Mesothelial cell of epicardium (in vitro differentiated cells): ENCODE measurements around the gene GPR18. TPM values are rescaled to one million over a fixed set of nuclear protein-coding genes. Genes with fewer than 3 reads are reported as not detected.

ENCODE experiments used
- DNase-seq, 2 experiments: peaks; one replicate each; pipeline ENCODE4 v3.0.0; 2021; ENCODE audit warnings: low spot score in 2 of 2; ENCODE audit not compliant: unreplicated experiment in 2 of 2
- H3K27ac Mint-ChIP-seq: 2 replicates; pipeline ENCODE4 v1.8.0; 2021; ENCODE audit warnings: mixed read lengths
- H3K27me3 Mint-ChIP-seq: 2 replicates; pipeline ENCODE4 v1.8.0; 2021; ENCODE audit warnings: low read depth, mixed read lengths
- H3K36me3 Mint-ChIP-seq: 2 replicates; pipeline ENCODE4 v1.8.0; 2021; ENCODE audit warnings: mixed read lengths
- H3K4me1 Mint-ChIP-seq: 2 replicates; pipeline ENCODE4 v1.8.0; 2021; ENCODE audit warnings: mixed read lengths
- H3K4me3 Mint-ChIP-seq: 2 replicates; pipeline ENCODE4 v1.8.0; 2021; ENCODE audit warnings: mild to moderate bottlenecking, moderate library complexity, mixed read lengths
- H3K9me3 Mint-ChIP-seq: 2 replicates; pipeline ENCODE4 v1.8.0; 2021; ENCODE audit warnings: mixed read lengths
- total RNA-seq: library from RNA; stranded (reverse); gene quantifications from 3 replicates; pipeline ENCODE4 v1.2.1, GENCODE V29; 2021
- TF ChIP-seq, protein P1 (sequence below): fragments of 200-600 bp; sonication (generic); IDR thresholded peaks from one replicate; pipeline ENCODE4 v1.5.0; 2021; ENCODE audit warnings: antibody characterized with exemption; ENCODE audit not compliant: unreplicated experiment

Gene GPR18
- total RNA-seq, 1 donor from 2014 or later, result not detected

DNA sequence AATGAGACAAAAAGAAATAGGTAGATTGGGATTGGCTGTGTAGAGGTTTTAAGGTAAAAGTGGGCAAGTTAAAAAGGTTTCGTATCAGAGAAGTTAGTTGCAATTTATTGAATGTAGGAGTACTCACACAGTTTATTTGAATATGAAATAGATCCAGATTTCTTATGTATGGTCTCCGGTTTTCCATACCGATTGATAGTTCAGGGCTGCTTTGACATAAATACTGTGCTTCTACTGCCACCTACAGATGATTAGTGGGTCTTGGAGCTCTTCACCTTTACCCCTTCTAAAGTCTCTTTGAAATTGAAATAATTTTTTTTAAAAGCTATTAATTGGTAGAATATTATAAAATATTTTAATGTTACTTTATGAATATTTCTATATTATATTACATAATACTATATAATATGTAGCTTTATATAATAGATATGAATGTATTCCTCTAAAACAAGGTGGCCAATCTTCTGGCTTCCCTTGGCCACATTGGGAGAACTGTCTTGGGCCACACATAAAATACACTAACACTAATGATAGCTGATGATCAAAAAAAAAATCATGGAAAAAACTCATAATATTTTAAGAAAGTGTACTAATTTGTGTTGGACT, 7.7 kb upstream of the GPR18 start:
- no peak overlapping the region for H3K4me3 Mint-ChIP-seq
- no peaks in the 10 kb centered on the region for H3K9me3 Mint-ChIP-seq
- no peaks in the 10 kb centered on the region for H3K4me1 Mint-ChIP-seq
- TF ChIP-seq, protein P1, sequence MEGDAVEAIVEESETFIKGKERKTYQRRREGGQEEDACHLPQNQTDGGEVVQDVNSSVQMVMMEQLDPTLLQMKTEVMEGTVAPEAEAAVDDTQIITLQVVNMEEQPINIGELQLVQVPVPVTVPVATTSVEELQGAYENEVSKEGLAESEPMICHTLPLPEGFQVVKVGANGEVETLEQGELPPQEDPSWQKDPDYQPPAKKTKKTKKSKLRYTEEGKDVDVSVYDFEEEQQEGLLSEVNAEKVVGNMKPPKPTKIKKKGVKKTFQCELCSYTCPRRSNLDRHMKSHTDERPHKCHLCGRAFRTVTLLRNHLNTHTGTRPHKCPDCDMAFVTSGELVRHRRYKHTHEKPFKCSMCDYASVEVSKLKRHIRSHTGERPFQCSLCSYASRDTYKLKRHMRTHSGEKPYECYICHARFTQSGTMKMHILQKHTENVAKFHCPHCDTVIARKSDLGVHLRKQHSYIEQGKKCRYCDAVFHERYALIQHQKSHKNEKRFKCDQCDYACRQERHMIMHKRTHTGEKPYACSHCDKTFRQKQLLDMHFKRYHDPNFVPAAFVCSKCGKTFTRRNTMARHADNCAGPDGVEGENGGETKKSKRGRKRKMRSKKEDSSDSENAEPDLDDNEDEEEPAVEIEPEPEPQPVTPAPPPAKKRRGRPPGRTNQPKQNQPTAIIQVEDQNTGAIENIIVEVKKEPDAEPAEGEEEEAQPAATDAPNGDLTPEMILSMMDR, result no peak
- no peaks in the 10 kb centered on the region for H3K27me3 Mint-ChIP-seq
- DNase-seq, result no peak
- no peak overlapping the region for H3K27ac Mint-ChIP-seq
- H3K36me3 Mint-ChIP-seq, result no peaks in the 10 kb centered on the region

GRCh38 chr13:99265162-99265800, 7.1 kb upstream of the GPR18 start:
- no peak for DNase-seq
- no peaks in the 10 kb centered on the region for H3K36me3 Mint-ChIP-seq
- no peak overlapping the region for H3K4me3 Mint-ChIP-seq
- H3K27ac Mint-ChIP-seq, result no peak overlapping the region
- H3K9me3 Mint-ChIP-seq, result no peaks in the 10 kb centered on the region
- H3K4me1 Mint-ChIP-seq, result no peaks in the 10 kb centered on the region
- TF ChIP-seq, protein P1, result no peak
- H3K27me3 Mint-ChIP-seq, result no peaks in the 10 kb centered on the region

- Mint-ChIP-seq H3K4me1 (no peaks in the 10 kb centered on the region), H3K27ac (no peak overlapping the region), H3K4me3 (no peak overlapping the region), H3K27me3 (no peaks in the 10 kb centered on the region), H3K36me3 (peaks cover 3% of the 10 kb centered on the region), H3K9me3 (no peaks in the 10 kb centered on the region)
- TF ChIP-seq, protein P1, result no peak
- DNase-seq, result no peak
Measured at GRCh38 chr13:99264051-99264450, 5.9 kb upstream of the GPR18 start.

DNA sequence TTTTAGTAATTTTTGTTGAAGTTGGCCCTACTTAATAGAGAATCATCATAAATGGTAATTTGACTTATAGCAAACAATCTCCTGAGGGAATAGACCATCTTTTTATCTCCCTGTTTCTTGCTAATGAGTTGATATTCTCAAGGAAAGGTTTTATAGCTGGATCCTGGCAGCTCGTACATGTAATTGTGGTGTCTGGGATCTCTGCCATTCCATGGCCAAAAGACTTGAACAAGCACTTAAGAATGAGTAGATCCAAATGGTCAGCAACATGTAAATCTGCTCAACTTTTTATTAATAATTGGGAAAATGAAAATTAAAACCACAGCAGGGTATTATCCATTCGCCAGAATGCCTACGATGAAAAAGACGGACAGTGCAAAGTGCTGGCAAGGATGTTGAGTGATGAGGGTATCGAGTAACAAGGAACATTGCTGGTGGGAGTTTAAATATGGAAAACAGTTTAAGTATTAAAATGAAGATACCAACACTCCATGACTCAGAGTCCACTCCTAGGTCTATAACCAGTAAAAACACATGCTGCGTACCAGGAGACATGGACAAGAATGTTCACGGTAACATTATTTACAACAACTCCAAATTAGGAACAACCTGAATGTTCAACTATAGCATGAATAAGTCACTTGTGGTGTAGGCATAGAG, 5.1 kb upstream of the GPR18 start:
- no peaks in the 10 kb centered on the region for H3K9me3 Mint-ChIP-seq
- no peak overlapping the region for H3K27ac Mint-ChIP-seq
- TF ChIP-seq, protein P1, result no peak
- peaks cover 3% of the 10 kb centered on the region for H3K36me3 Mint-ChIP-seq
- no peaks in the 10 kb centered on the region for H3K4me1 Mint-ChIP-seq
- no peak overlapping the region for H3K4me3 Mint-ChIP-seq
- DNase-seq, result no peak
- no peaks in the 10 kb centered on the region for H3K27me3 Mint-ChIP-seq

DNA sequence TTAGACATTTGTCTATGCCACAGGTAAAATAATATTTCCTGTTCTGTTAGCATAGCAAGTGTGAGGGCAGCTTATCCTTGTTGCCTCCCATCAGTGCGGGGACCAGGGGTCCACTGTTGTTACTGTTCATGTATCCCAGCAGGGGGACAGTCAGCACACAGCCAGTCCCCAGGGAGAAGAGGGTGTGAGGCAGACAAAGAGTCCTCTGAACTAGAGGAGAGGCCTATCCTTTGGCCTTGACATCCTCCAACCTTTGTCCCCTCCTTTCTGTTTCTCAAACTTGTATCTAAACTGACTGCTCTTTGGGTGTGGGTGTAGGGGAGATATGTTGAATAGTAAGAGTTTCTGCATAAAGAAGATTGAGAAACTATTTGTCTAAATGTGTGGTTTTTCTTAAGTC, 2.9 kb upstream of the GPR18 start:
- TF ChIP-seq, protein P1, result no peak
- no peak for DNase-seq
- no peaks in the 10 kb centered on the region for H3K9me3 Mint-ChIP-seq
- H3K4me3 Mint-ChIP-seq, result no peak overlapping the region
- no peaks in the 10 kb centered on the region for H3K4me1 Mint-ChIP-seq
- H3K27me3 Mint-ChIP-seq, result no peaks in the 10 kb centered on the region
- H3K36me3 Mint-ChIP-seq, result peaks cover 3% of the 10 kb centered on the region
- no peak overlapping the region for H3K27ac Mint-ChIP-seq
